HG03457 (cell line): ENCODE results near the gene POLR2A.
"Not testable (repeated sequence)": the region's sequence is repeated elsewhere in the genome, so short reads cannot be mapped to it uniquely, and the experiment has no call there.

Source experiments
- ATAC-seq: cut with Tn5 transposase; IDR thresholded peaks from one replicate; pipeline ENCODE4 v1.9.1; 2021; ENCODE audit warnings: moderate number of reproducible peaks; ENCODE audit not compliant: unreplicated experiment

Gene POLR2A

DNA sequence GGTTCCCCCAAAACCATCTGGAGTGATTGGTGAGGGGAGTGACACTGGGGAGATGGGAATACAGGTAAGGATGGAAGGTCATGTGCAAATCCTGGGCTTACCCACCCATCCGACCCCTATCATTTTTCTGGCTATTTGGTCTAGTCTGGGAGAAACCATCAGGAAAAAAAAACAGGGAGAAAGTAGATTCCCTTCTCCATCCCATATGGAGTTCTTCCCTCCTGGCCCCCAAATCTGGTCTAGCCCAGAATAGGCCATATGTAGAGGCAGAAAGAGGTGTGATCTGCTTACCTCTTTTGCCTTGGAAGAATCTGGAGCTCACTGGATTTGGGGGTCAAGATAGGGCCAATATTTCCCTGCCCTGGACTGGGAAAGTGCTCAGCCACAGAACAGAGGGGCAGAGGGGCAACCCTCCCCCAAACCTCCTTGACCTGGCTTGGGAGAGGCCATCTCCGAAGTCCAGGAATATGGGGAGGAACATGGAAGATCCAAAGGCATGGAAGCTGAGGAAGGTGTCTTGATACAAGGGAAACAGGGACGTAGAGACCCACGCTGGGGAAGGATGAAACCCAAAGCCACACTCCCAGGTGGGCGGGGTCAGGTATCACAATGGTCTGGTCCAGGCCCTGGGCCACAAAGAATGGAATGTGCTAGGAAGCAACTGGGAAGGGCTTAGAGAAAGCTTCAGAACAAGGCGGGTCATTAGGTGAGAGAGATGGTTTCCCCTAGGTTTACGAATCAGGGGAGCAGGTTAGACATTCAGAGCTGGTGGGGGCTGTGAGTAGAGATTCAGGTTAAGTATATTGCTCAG lies 23.1 kb upstream of the POLR2A start:
- no peak for ATAC-seq

DNA sequence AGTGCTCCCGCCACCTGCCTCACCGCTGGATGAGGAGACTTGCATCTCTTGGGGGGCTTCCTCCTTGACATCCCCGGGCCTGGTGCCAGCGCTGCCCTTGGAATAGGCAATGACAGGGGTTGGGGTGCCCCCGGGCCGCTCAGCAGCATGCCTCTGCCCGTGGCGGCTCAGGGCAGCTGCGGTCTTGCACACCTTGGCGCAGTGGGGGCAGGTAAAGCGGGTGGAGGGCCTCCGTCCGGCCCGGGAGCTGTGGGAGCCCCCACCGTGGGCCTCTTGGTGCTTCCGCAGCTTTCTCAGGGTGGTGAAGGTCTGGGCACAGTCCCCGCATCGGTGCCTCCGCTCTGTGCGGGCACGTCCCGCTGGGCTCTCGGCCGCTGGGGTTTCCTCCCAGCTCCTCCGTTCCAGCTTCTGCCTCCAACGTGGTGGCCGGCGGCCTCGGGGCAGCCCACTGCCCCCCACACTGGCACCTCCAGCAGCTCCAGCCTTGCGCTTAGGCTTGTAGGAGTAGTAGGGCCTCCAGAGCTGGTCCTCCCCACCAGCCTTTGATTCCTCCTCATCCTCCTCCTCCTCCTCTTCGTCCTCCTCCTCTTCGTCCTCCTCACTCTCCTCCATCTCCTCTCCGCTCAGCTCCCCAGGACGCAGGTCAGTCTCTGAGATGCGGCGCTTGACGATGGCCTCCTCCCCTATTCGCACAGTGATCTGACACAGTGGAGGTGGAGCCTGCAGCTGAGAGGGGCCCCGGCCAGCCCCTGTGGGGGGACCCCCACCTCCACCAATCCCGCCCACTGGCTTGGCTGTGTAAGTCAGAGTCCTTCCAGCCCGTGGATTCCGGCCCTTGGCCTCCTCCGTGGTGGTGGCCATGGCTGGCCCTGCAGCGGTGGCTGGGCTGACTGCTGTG lies 21.4 kb upstream of the POLR2A start:
- ATAC-seq, result no peak

DNA sequence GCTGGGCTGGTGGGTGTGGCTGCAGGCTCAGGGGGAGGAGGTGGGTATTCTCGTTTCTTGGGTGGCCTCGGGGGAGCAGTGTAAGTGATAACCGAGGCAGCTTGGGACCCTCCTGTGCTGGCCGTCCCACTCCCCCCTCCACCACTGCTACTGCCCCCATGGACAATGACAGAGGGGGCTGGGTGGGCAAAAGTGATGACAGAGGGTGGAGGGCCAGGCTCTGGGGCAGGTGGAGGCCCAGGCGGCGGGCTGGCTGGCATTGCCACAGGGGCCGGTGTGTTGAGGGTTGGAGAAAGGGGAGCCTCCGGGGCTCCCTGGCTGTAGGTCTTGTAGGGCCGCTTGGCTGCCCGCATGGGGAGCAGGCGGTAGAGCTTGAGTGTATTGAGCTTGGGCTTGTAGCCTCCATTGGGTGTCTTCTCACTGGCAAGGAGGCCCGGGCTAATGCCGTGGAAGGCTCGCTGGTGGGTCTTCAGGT lies 20.8 kb upstream of the POLR2A start:
- no peak for ATAC-seq

DNA sequence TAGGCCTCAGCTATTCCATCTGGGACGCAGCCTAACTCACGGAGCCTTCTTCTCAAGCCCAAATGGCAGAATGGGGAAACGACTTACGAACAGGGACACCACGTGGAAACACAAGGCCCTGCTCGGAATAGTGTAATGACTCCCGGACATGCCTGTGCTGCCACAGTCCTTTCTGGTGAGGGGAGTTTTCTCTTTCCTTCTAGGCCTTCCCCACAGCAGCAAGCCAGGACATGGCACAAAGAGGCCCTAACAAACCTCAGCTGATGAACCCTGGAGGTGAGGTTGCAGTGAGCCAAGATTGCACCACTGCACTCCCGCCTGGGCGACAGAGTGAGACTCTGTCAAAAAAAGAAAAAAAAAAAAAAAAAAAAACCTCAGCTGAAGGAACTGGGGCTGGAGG lies 20.1 kb upstream of the POLR2A start:
- ATAC-seq, result no peak

- no peak for ATAC-seq
These were observed 18.4 kb upstream of the POLR2A start for GRCh38 chr17:7465597-7466275.

DNA sequence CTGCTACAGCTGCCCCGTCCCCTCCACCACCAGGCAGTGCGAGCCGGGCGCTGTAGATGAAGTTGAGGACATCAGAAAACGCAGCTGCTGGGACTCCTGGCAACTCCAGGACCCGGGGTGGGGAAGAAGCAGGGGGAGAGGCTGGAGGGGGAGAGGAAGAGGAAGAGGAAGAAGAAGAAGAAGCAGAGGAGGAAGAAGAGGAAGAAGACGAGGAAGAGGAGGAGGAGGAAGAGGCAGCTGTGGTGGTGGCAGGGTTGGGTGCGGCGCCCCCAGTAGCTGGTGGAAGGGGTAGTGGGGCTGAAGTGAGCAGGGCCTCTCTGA lies 17.9 kb upstream of the POLR2A start:
- no peak for ATAC-seq

DNA sequence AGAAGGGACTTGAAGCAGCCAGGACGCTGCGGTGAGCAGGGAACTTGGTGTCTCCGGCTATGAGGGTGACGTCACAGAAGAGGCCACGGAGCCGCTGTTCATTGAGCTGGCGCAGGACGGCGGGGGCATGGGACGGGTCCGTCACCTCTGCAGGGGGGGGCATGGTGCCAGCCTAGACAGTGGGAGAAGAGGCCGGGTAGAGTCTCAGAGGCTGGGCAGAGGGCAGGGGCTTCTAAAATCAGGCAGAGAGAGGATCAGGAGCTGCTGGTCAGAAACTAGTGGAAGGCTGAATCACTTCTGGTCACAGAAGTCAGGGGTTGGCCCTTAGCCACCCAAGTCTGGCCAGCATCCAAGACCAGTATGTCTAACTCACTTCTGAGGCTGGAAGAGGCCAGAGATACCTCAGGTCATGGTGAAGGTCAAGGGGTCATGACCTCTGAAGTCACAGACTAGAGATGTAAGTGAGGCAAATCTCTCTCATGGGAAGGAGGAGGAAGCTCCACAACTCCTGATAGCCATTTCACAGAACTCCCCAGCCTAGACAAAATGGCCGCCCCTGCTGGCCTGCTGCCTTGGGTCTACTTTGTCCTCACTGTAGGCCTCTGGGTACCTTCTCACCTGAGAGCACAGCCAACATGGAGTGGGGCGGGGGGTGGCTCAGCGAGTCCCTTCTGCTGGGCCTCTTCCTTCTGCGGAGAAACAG lies 17.4 kb upstream of the POLR2A start:
- no peak for ATAC-seq

GRCh38 chr17:7467498-7467897 lies 16.7 kb upstream of the POLR2A start:
- no peak for ATAC-seq

GRCh38 chr17:7468290-7468689 lies 15.9 kb upstream of the POLR2A start:
- ATAC-seq, result no peak

GRCh38 chr17:7468804-7469389 lies 15.3 kb upstream of the POLR2A start:
- no peak for ATAC-seq

DNA sequence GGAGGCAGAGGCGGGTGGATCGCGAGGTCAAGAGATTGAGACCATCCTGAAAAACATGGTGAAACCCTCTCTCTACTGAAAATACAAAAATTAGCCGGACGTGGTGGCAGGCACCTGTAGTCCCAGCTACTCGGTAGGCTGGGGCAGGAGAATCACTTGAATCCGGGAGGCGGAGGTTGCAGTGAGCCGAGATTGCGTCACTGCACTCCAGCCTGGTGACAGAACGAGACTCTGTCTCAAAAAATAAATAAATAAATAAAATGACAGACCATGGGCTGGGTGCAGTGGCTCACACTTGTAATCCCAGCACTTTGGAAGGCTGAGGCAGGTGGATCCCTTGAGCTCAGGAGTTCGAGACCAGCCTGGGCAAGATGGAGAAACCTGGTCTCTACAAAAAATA lies 14.3 kb upstream of the POLR2A start:
- not testable (repeated sequence) for ATAC-seq

GRCh38 chr17:7470457-7470973 lies 13.7 kb upstream of the POLR2A start:
- ATAC-seq, result not testable (repeated sequence)

DNA sequence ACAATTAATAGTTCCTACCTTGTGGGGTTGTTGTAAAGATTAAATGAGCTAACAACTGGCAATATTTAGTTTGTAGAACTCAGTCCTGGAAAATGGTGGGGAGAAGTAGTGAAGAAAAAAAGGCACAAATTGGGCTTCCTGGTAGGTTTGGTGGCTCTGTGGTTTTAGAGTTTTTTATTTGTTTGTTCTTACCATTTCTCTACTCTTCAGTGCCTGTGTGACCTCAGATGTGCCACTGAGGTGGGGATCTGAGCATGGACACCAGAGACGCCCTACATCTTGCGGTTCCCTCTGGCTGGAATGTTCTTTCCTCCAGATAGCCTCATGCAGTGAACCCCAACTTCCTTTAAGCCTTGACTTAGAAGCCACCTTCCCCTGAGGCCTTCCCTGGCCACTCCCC lies 12.4 kb upstream of the POLR2A start:
- ATAC-seq, result no peak

DNA sequence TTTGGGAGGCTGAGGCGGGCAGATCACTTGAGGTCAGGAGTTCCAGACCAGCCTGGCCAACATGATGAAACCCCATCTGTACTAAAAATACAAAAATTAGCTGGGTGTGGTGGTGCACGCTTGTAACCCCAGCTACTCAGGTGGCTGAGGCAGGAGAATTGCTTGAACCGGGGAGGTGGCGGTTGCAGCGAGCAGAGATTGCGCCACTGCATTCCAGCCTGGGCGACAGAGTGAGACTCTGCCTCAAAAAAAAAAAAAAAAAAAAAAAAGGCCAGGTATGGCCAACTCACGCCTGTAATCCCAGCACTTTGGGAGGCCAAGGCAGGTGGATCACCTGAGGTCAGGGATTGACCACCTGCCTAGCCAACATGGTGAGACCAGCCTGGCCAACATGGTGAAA lies 9.4 kb upstream of the POLR2A start:
- not testable (repeated sequence) for ATAC-seq

DNA sequence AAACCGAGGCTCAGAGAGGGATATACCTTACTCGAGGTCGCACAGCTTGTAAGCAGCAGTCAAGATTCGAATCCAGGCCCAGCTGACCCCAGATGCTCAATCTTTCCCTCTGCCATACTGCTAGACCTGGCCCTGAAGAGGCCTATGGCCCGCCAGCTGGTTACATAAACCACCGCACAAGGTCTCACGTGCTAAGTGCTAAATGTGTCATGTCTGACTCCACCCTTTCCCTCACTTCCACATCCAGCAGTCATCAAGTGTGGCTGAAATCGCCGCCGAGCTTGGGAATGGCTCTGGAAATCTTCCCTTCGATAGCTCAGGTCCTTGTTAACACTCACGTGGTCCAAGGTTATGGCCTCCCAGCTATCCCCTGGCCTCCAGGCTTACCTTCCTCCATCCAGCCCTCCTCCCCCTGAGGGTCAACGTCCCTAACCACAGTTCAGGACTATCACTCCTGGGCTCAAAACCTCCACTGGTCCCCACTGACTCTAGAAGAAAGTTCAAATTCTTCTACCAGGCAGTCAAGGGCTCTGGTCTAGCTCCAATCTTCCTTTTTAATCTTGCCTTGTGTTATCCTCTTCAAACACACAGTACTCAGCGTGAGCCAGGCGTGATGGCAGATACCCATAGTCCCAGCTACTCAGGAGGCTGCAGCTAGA lies 8.3 kb upstream of the POLR2A start:
- no peak for ATAC-seq

DNA sequence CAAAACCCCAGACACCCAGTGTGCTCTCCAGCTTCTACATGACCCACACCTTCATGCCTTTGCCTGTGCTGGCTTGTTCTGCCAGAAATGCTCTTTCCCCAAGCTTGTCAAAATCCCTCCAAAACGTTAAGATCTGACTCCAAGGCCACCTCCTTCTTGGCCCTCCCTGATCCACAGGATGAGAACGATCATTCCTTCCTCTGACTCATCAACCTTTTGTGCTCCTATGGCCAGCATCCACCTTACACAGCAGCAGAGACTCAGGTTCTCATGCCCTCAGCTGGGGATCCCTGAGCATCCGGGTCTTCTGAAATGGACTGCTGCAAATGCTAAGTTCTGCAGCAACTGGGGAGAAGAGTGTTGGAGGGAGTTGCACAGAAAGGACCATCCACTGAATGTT lies 7.7 kb upstream of the POLR2A start:
- no peak for ATAC-seq

GRCh38 chr17:7476951-7477350 lies 7.2 kb upstream of the POLR2A start:
- no peak for ATAC-seq

DNA sequence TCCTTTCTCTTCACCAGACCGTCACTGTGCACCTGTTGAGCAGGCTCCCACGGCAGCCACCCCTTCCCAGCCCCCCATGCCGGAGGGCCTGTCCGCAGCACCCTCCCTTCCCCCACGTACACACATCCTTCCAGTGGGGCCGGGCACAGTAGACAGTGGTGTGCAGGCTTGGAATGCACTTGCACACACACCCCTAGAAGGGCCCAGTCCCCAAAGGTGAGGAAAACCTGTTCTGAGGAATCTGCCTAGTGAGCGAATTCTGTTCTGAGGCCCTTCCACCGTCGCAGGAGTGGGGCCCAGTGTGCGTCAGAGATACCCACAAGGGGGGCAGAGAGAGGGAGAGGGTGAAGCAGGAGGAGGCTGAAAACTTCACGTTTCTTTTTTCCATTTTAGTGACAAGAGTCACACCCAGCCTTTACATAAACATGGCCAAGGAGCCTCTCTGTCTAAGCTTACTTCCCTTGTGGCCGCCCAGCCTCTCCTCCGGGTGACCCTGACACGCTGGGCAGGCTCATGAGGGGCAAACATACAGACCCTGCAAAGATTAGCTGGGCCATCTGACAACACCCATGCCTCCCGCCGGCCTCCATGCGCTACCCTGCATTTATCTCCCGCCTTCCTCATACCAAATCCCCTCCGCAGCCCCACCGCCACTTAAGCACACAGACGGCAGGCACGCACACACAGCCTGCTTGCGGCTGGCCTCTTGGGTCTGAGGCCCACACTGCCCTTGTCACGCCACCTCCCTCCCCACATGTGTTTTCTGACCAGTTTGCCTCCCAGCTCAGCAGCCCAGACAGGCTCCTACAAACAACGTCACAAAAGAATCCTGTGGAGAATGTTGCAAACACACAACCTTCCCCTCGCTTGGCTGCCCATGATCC lies 6.5 kb upstream of the POLR2A start:
- no peak for ATAC-seq
